GM12891 (cell line): Measurements from ENCODE around the gene CERS6.

Experiments
- POLR2A ChIP-seq: IDR thresholded peaks from 2 replicates; pipeline ENCODE4 v1.6.1; 2011; ENCODE audit warnings: low read depth, low read length, control low read depth
- POLR2AphosphoS5 ChIP-seq: IDR thresholded peaks from 2 replicates; pipeline ENCODE4 v1.6.1; 2011; ENCODE audit warnings: low read depth, low read length, control low read depth
- SPI1 ChIP-seq: IDR thresholded peaks from 2 replicates; pipeline ENCODE4 v1.6.1; 2011; ENCODE audit warnings: low read depth, low read length, control low read depth
- TAF1 ChIP-seq: IDR thresholded peaks from 2 replicates; pipeline ENCODE4 v1.6.1; 2011; ENCODE audit warnings: low read depth, low read length, control low read depth

DNA sequence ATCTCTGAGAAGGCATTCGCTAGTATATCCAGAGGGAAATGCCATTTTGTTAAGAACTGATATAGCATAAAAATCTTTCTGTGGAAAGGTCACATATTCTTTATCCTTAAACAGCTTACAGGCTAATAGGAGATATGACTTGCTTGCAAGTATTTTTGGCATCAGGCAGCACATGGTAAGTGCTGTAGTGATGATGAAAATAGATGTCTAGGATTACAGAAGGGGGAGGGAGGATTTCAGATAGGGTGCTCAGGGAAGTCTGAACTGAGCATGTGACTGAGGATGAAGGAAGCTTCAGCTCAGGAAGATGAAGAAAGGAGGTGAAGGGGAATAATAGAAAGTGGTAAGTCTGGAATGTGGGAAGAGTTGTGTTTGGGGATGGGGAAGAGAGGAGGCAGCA, 187.9 kb downstream of the CERS6 start:
- TF ChIP-seq TAF1 = no peak
- TF ChIP-seq POLR2AphosphoS5 = no peak
- TF ChIP-seq POLR2A = no peak
- TF ChIP-seq SPI1 = no peak
